OCI-LY7 (cell line): Measurements from ENCODE around the gene EIF3K. TPM values are rescaled to one million over a fixed set of nuclear protein-coding genes. Genes with fewer than 3 reads are reported as not detected.

Experiments
- BruUV-seq: library from RNA; stranded (reverse); fragments of 400-500 nt; replicated peaks from 2 replicates; lab custom pipeline; 2021; lab: Mats Ljungman, UMichigan
- CTCF ChIA-PET: fragments of 300-600 bp; sonication (Branson Sonifier 250); formaldehyde crosslinking; loops from one replicate; lab custom pipeline; 2022; ENCODE audit warnings: antibody characterized with exemption; ENCODE audit not compliant: unreplicated experiment; lab: Charles Lee
- POLR2A ChIA-PET: fragments of 300-600 bp; sonication (Branson Sonifier 250); formaldehyde crosslinking; loops from one replicate; lab custom pipeline; 2022; ENCODE audit warnings: antibody characterized with exemption; lab: Charles Lee
- DNase-seq: peaks from one replicate; pipeline ENCODE4 v3.0.0-alpha.2; 2015; ENCODE audit warnings: low spot score
- H2AFZ ChIP-seq: fragments of 200-600 bp; sonication (generic), shearing (Covaris generic); 2 replicates; pipeline ENCODE4 v1.6.1; 2014; ENCODE audit warnings: mild to moderate bottlenecking, antibody characterized with exemption, low read length, moderate library complexity
- H3K27ac ChIP-seq: fragments of 200-600 bp; sonication (generic); 2 replicates; pipeline ENCODE4 v1.5.1; 2014; ENCODE audit warnings: mixed run types, low read depth, mild to moderate bottlenecking, moderate library complexity, low read length, inconsistent platforms; ENCODE audit not compliant: poor library complexity, severe bottlenecking
- H3K36me3 ChIP-seq: fragments of 200-600 bp; sonication (generic); 2 replicates; pipeline ENCODE4 v1.6.1; 2014; ENCODE audit warnings: mild to moderate bottlenecking, antibody characterized with exemption, low read length, moderate library complexity, mixed read lengths; ENCODE audit not compliant: insufficient read depth
- H3K4me1 ChIP-seq: fragments of 200-600 bp; sonication (generic); 2 replicates; pipeline ENCODE4 v1.5.1; 2014; ENCODE audit warnings: mild to moderate bottlenecking, low read length; ENCODE audit not compliant: insufficient read depth, poor library complexity, severe bottlenecking
- H3K4me2 ChIP-seq: fragments of 200-600 bp; sonication (generic); 2 replicates; pipeline ENCODE4 v1.6.1; 2014; ENCODE audit warnings: mild to moderate bottlenecking, low read length
- H3K4me3 ChIP-seq: fragments of 200-600 bp; sonication (generic); 2 replicates; pipeline ENCODE4 v1.5.1; 2014; ENCODE audit warnings: mild to moderate bottlenecking, low read depth, low read length; ENCODE audit not compliant: poor library complexity, severe bottlenecking
- H3K79me2 ChIP-seq: fragments of 200-600 bp; sonication (generic); 2 replicates; pipeline ENCODE4 v1.6.1; 2016; ENCODE audit warnings: low read depth, mild to moderate bottlenecking, low read length, moderate library complexity, mixed read lengths; ENCODE audit not compliant: insufficient read depth
- H3K9me2 ChIP-seq: fragments of 200-600 bp; sonication (generic); 2 replicates; pipeline ENCODE4 v1.6.1; 2016; ENCODE audit warnings: mild to moderate bottlenecking, low read length, mixed read lengths; ENCODE audit not compliant: insufficient read depth
- H3K9me3 ChIP-seq: fragments of 200-600 bp; sonication (generic); 2 replicates; pipeline ENCODE4 v1.6.1; 2014; ENCODE audit warnings: mild to moderate bottlenecking, mixed run types, low read length, mixed read lengths
- H4K20me1 ChIP-seq: fragments of 200-600 bp; sonication (generic); 2 replicates; pipeline ENCODE4 v1.6.1; 2014; ENCODE audit warnings: mild to moderate bottlenecking, antibody characterized with exemption, low read length, moderate library complexity, mixed read lengths; ENCODE audit not compliant: insufficient read depth
- EZH2phosphoT487 ChIP-seq: fragments of 200-600 bp; sonication (generic); IDR thresholded peaks from 2 replicates; pipeline ENCODE4 v1.6.1; 2018; ENCODE audit warnings: low read depth, borderline replicate concordance, mild to moderate bottlenecking, mixed run types, antibody characterized with exemption, low read length, moderate library complexity, mixed read lengths
- intact Hi-C: fragments of 100-400 bp; cut with micrococcal nuclease; formaldehyde crosslinking; loops from one replicate; pipeline ENCODE4 v1.10.0; 2022; ENCODE audit not compliant: unreplicated experiment
- total RNA-seq, 2 experiments: library from RNA; depleted of rRNA in 1 of 2; stranded (reverse); fragments of >200 nt in 1 of 2; shearing (Covaris generic) in 1 of 2; gene quantifications; 2 replicates each; pipeline ENCODE4 v1.2.3, GENCODE V29; 2014 to 2022
- TF ChIP-seq, protein P1 (sequence below): fragments of 200-600 bp; sonication (generic); conservative IDR thresholded peaks from 2 replicates; pipeline ENCODE4 v1.5.1; 2014; ENCODE audit warnings: mild to moderate bottlenecking, antibody characterized with exemption, low read length, moderate library complexity, mixed read lengths

EIF3K gene
- total RNA-seq, 2 experiments from 2014 or later = 321 to 364 TPM

DNA sequence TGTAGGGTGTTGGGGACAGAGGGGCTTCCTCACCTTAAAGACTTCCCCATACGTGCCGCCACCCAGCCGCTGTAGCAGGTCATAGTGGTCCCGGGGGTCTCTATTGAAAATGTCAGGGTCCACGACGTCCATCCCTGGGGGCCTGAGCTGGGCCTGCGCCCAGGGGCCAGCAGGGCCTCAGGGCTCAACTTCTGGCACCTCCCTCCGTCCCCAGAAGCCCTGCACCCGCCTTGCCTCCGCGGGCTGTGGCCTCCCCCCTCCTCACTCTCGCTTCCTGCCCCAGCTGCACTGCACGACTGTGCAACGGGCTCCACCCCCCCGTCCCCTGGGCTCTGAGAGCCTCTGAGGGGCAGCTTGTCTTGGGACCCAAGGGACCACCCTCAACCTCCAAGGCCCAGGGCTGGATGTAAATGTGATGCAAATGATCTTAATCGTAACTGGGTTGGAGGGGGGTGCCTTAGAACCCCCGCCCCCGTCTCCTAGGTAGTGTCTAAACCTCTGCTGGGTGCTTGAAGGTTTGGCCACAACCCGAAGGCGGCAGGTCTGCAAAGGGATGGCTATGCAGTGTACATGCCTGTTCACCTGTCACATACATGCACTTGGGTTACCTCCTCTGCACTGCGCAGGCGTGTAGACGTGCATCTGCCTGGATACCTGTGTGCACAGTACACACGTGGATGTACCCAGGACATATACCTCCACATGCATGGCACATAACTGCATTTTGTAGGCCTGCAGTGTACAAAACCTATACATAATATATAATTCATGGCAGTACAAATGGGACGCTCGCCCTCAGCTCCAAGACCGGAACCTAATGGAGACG is 1.0 kb upstream of the EIF3K start, which contains the start of gene MAP4K1:
Gene MAP4K1 (minus strand): TSS at position 190 of the 826 bp plus-strand sequence. CDS start 58 bp downstream, at position 132.
- DNase-seq = peak; percentile 99
- H3K79me2 ChIP-seq = peaks cover 62% of the 10 kb centered on the region
- intact Hi-C loops = loop anchor here (1.0 to 5.0 kb wide), 5 partner anchors 61 to 282 kb away; partner anchors contain the start of gene FAM98C
- no peak for TF ChIP-seq EZH2phosphoT487
- TF ChIP-seq, protein P1, sequence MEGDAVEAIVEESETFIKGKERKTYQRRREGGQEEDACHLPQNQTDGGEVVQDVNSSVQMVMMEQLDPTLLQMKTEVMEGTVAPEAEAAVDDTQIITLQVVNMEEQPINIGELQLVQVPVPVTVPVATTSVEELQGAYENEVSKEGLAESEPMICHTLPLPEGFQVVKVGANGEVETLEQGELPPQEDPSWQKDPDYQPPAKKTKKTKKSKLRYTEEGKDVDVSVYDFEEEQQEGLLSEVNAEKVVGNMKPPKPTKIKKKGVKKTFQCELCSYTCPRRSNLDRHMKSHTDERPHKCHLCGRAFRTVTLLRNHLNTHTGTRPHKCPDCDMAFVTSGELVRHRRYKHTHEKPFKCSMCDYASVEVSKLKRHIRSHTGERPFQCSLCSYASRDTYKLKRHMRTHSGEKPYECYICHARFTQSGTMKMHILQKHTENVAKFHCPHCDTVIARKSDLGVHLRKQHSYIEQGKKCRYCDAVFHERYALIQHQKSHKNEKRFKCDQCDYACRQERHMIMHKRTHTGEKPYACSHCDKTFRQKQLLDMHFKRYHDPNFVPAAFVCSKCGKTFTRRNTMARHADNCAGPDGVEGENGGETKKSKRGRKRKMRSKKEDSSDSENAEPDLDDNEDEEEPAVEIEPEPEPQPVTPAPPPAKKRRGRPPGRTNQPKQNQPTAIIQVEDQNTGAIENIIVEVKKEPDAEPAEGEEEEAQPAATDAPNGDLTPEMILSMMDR = no peak
- peaks cover 37% of the 10 kb centered on the region for H3K4me1 ChIP-seq
- H3K27ac ChIP-seq = peak within 1 kb of the TSS; percentile 87
- peaks cover 60% of the 10 kb centered on the region for H3K36me3 ChIP-seq
- peak within 1 kb of the TSS; percentile 92 for H3K4me3 ChIP-seq
- H3K9me2 ChIP-seq = no peaks in the 10 kb centered on the region
- H3K4me2 ChIP-seq = peak within 1 kb of the TSS; percentile 78
- peaks cover 11% of the 10 kb centered on the region; the same call in 1 of the 2 replicates for H4K20me1 ChIP-seq
- peak within 1 kb of the TSS; percentile 3; the same call in 1 of the 2 replicates for H2AFZ ChIP-seq
- CTCF ChIA-PET = interaction anchor here (0.8 to 1.4 kb wide), 4 partner anchors 16 to 312 kb away, joined by 3 read pairs; partner anchors contain the start of genes MRPS12 and SARS2
- POLR2A ChIA-PET = interaction anchor here (0.6 to 2.3 kb wide), 13 partner anchors 16 to 707 kb away, joined by 3 to 13 read pairs (median 4); partner anchors contain the start of gene ACTN4
- no TSS peak for BruUV-seq
- no peaks in the 10 kb centered on the region for H3K9me3 ChIP-seq

DNA sequence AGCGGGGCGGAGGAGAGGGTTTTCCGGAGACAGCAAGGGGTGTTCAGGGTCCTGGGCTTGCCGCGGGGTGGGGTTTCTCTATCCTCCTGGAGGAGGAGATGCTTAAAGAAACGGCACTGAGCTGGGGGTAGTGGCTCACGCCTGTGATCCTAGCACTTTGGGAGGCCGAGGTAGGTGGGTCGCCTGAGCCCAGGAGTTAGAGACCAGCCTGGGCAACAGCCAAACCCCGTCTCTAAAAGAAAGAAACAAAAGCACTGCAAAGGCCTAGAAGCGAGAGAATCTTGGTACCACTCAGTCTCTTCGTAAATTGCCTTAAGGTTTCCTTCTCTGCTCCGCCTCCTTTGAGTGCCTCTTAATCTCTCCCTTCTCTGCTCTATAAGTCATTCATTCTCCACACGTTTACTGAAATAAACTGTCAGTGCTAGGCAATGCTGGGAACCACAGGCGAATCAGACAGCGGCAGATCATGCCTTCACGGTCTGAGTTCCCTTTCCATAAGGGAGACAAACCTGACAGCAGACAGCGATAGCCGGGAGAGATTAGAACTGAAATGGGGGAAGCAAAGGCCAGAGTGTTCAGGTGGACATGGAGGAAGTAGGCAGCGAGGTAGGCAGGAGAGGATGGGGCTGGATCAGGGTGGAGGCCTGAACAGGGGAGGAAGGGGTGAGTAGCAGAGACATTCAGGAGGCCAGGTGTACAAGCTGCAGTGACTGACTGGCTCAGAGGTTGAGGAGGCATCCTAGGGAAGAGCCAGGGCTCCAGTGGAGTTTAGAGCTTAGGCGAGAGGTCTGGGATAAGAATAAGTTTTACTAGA is 580 bp downstream of the EIF3K start:
- TF ChIP-seq, protein P1 = no peak
- TF ChIP-seq EZH2phosphoT487 = no peak
- ChIA-PET CTCF (interaction anchor here (0.5 to 1.4 kb wide), 3 partner anchors 17 to 311 kb away, joined by 3 to 4 read pairs (median 3); partner anchors contain the start of genes MRPS12 and SARS2), POLR2A (interaction anchor here (0.5 to 2.3 kb wide), 9 partner anchors 18 to 726 kb away, joined by 3 to 5 read pairs (median 3); no protein-coding TSS in a partner anchor)
- Histone ChIP-seq H3K4me1 (peaks cover 34% of the 10 kb centered on the region), H4K20me1 (peaks cover 11% of the 10 kb centered on the region; the same call in 1 of the 2 replicates), H3K4me3 (peak overlapping the region; percentile 92), H3K79me2 (peaks cover 58% of the 10 kb centered on the region), H2AFZ (peak overlapping the region; percentile 26; the same call in 1 of the 2 replicates), H3K27ac (peak overlapping the region; percentile 52), H3K9me3 (no peaks in the 10 kb centered on the region), H3K9me2 (no peaks in the 10 kb centered on the region), H3K4me2 (peak overlapping the region; percentile 99), H3K36me3 (peaks cover 57% of the 10 kb centered on the region)
- intact Hi-C loops = loop anchor here (2.0 to 5.0 kb wide), 2 partner anchors 63 to 217 kb away; partner anchors contain the start of gene FAM98C
- BruUV-seq = TSS peak; percentile 60
- DNase-seq = no peak
